ENCODE measurements around the gene C2CD2.

- TF ChIP-seq CTCF (IDR thresholded peaks at IDR 0.05) = no peak
- TF ChIP-seq POLR2A (IDR thresholded peaks at IDR 0.05) = no peak
Observed at GRCh38 chr21:41874611-41875010, 79.2 kb downstream of the C2CD2 start.
